ENCODE data around the gene WWOX. TPM values are rescaled to one million over a fixed set of nuclear protein-coding genes. Genes with fewer than 3 reads are reported as not detected.

WWOX gene
- total and polyA plus RNA-seq, 2 of the 4 experiments (the other 2 are of a cell fraction) = 2.7 to 5.4 TPM

- dilution Hi-C loops (cut with HindIII; ENCODE audit: low sequenced_read_pairs, unreplicated experiment) = no loop called here
- Histone ChIP-seq H3K9ac (ENCODE audit: low read depth, low read length) (no peak overlapping the region), H3K23ac (ENCODE audit: low read depth, low read length) (no peak overlapping the region), H3K14ac (replicated peaks; ENCODE audit: low read depth, low read length) (no peak overlapping the region), H3K18ac (ENCODE audit: low read depth, low read length) (no peak overlapping the region), H3K36me3 (ENCODE audit: control insufficient read depth, insufficient read depth, low read length) (no peaks in the 10 kb centered on the region), H3K9me3 (ENCODE audit: control insufficient read depth, insufficient read depth, low read length) (peaks cover 33% of the 10 kb centered on the region), H2BK5ac (ENCODE audit: low read depth, low read length, poor library complexity, severe bottlenecking) (no peak overlapping the region), H2BK120ac (ENCODE audit: low read depth, low read length) (no peak overlapping the region), H3K56ac (ENCODE audit: extremely low read depth, insufficient read depth, low read length) (no peak overlapping the region), H2AK9ac (replicated peaks; ENCODE audit: low read depth, low read length, poor library complexity) (no peak overlapping the region), H4K8ac (ENCODE audit: low read depth in 2 of 2, low read length in 2 of 2) (no peak overlapping the region), H3K27ac (ENCODE audit: insufficient read depth, low read length) (no peak overlapping the region), H3K4me3 (ENCODE audit: insufficient read depth, low read depth, low read length) (no peak overlapping the region), H3K4me1 (ENCODE audit: control insufficient read depth, insufficient read depth, low read length) (no peaks in the 10 kb centered on the region), H2BK20ac (ENCODE audit: low read depth, low read length) (no peak overlapping the region), H4K91ac (ENCODE audit: insufficient read depth, low read depth, low read length) (no peak overlapping the region), H2AFZ (replicated peaks; ENCODE audit: low read length, poor library complexity) (no peak overlapping the region), H4K20me1 (ENCODE audit: insufficient read depth, low read length) (no peaks in the 10 kb centered on the region), H3K4ac (ENCODE audit: low read depth, low read length) (no peak overlapping the region), H4K5ac (ENCODE audit: low read depth, low read length) (no peak overlapping the region), H3K4me2 (ENCODE audit: low read depth, low read length) (no peak overlapping the region), H2BK15ac (ENCODE audit: low read depth, low read length) (no peak overlapping the region), H3K9me1 (ENCODE audit: insufficient read depth, low read length) (no peaks in the 10 kb centered on the region), H3K79me1 (ENCODE audit: low read depth in 1 of 2, low read length in 2 of 2) (no peaks in the 10 kb centered on the region), H3K27me3 (ENCODE audit: control insufficient read depth, insufficient read depth, low read length) (no peaks in the 10 kb centered on the region), H2AK5ac (ENCODE audit: low read depth, low read length) (no peak overlapping the region)
- intact Hi-C loops (cut with micrococcal nuclease) = no loop called here
- DNase-seq (no peak), ATAC-seq (ENCODE audit: low read depth) (no peak)
- CTCF ChIA-PET = no interaction called here
- no peak for TF ChIP-seq FOS (IDR thresholded peaks at IDR 0.05; ENCODE audit: low read depth, low read length)
- TF ChIP-seq NFE2L2 (IDR thresholded peaks at IDR 0.05; ENCODE audit: low read depth, low read length) = no peak
- no peak for TF ChIP-seq CEBPB (IDR thresholded peaks at IDR 0.05; ENCODE audit: low read depth, low read length)
- TF ChIP-seq MAZ (IDR thresholded peaks at IDR 0.05; ENCODE audit: borderline replicate concordance, low read depth, low read length) = no peak
- TF ChIP-seq ELK1 (IDR thresholded peaks at IDR 0.05; ENCODE audit: borderline replicate concordance, low read depth, low read length) = no peak
- TF ChIP-seq POLR2A (IDR thresholded peaks at IDR 0.05; ENCODE audit: low read depth, low read length) = no peak
- no peak for TF ChIP-seq RAD21 (IDR thresholded peaks at IDR 0.05; ENCODE audit: low read length)
- TF ChIP-seq MAFK (IDR thresholded peaks at IDR 0.05; ENCODE audit: low read depth, low read length) = no peak
- no peak for TF ChIP-seq CHD1 (IDR thresholded peaks at IDR 0.05; ENCODE audit: low read depth, low read length)
- TF ChIP-seq RFX5 (IDR thresholded peaks at IDR 0.05; ENCODE audit: low read depth, low read length) = no peak
- TF ChIP-seq USF2 (IDR thresholded peaks at IDR 0.05; ENCODE audit: low read depth, low read length) = no peak
- TF ChIP-seq RCOR1 (IDR thresholded peaks at IDR 0.05; ENCODE audit: insufficient replicate concordance, low read length) = no peak
- BruUV-seq (replicated peaks) = no TSS peak
- in situ Hi-C loops (cut with MboI; ENCODE audit: low sequenced_read_pairs) = no loop called here
- WGBS, 2 experiments (ENCODE audit: extremely low coverage in 2 of 2, insufficient read length in 1 of 2) = no CpG with 5 or more reads among the region's 2 CpGs
- POLR2A ChIA-PET (ENCODE audit: unreplicated experiment) = no interaction called here
These were observed 845.9 kb downstream of the WWOX start for GRCh38 chr16:78945336-78945735.
